CD4-positive, alpha-beta T cell treated with Interleukin-2 at 100 ng/mL for 4 hours (primary cell): Measurements from ENCODE around the gene GRIA4.
A peak's percentile ranks its signal among the peaks of the same experiment; 100 is the strongest.
"Not testable (repeated sequence)": the region's sequence is repeated elsewhere in the genome, so short reads cannot be mapped to it uniquely, and the experiment has no call there.

Experiments
- DNase-seq: peaks from one replicate; pipeline ENCODE4 v3.0.0-alpha.2; 2020; ENCODE audit warnings: low spot score

GRIA4 gene

GRCh38 chr11:105860105-105860504, 250.2 kb downstream of the GRIA4 start:
- DNase-seq = no peak

DNA sequence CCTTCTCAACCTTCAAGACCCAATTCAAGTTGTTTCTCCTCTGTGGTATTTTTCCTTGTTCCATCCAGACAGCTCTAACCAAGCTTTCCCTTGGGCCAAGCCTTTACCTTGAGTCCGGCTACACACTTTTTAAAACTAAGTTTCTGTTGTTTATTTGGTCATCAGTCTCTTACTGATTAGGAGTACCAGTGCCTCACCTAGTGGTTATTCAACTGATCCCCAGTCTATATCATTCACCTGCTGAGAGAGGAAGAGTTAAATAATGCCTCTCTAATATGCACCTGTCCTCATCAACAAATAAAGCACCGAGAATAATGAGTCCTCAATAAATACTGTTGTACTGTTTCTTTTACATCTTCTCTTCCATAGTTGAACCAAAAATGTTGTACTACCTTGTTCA, 251.4 kb downstream of the GRIA4 start:
- no peak for DNase-seq

DNA sequence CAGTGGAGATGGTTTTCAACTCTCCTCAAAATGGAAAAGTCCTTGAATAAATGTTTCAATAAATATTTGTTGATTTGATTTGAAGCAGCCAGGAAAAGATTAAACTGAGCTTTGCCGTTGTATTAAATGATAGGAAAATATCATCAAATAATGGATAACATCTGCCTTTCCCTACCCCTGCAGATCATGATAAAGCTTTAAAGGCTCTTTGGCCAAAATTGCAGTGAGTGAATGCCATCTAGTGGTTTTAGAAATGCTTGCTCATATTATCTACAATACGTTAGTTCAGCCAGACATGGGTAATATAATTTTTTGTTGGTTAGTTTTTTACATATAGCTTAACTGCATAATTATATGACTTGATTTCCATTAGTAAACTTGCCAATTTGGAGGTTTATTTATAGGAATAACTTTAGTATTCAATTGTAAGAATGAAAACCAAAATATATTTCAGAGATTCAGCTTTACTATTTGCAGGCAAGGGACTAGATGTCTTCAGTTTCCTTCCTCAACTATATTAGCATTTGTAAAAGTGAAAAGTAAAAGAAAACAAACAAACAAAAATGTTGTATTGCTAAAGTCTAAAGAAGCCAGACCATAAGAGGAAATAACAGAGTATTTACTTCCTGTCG, 253.0 kb downstream of the GRIA4 start:
- peak; percentile 18 for DNase-seq

DNA sequence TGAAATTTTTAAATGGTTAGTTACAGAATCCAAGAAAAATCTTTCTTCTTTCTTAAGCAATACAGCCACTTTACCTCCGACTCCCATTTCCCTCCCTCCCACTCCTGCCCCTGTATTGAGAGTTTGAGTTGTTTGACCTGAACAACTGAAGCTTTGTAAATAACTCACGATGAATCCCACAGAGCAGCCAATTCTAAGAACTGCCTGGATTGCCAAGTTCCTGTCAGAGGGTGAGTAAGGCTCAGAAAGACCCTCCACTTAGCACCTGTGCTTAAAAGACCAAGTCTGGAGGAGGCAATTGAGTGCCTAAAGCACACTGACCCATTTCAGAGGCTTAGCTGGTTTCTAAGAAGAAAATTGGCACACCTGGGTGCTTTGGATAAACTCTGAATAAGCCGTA, 253.7 kb downstream of the GRIA4 start:
- no peak for DNase-seq

DNA sequence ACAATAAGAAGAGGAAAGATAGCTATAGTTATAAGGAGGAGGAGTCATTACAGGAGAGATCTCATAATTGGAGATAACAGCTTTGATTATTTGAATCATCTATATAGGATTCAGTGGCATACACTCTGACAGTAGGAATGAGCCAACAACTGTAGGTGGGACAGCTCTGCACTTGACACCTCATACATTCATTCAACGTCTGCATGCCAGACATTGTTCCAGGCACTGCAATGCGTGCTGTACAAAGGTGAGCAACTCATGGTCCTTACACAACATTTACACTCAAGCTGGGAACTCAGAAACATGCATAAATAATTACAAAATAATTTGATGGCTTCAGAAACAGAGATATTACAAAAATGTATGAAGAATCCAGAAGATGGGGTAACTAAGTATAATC, 257.9 kb downstream of the GRIA4 start:
- DNase-seq = no peak

DNA sequence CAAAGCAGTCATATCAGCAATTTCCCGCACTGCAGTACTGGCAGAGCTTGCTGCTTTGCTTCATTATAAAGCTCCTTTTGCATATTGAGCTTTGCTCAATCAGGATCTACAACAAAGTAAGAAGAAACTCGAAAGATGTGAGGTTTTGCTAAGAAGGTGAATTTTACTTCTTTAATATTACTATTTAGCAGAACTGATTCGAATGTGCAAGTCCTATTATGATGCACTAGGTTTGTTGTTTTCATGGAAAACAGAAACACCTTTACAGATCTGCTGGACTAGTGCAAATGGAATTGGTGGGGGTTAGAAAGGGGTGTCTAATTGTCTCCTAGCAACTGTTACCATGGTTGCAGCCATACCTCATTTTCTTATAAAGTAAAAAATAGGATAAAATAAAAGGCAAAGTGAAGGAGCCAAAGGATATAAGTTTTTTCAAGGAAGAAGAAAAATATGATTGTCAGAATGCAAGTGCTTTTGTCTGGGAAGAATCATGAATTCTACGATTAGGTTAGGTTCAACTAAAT, 259.0 kb downstream of the GRIA4 start:
- DNase-seq = no peak

DNA sequence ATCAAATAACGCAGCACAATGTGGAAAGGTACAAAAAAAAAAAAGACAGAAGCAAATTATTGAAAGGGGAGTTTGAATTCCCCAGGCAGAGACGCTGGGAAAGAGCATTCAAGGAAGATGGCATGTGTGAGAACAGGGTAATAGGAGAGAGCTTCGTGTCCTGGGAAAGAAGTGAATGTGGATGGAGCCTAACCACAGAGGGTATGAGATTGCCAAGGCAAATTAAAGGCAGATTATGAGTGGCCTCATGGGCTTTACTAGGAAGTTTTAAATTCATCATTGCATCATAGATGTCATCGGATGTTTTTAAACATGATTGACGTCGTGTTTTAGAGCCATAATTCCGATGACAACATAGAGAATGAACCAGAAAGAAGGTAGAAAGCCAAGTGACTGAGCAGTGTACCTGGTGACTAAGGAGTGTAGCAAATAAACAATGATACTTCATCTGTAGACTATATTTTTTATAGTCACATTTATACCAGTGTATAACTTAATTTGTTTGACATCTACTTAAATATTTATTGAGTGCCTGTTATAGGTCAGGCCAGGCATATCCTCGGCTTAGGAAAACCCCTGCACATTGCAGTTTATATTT, 260.7 kb downstream of the GRIA4 start:
- DNase-seq = no peak

- no peak for DNase-seq
These were observed 268.6 kb downstream of the GRIA4 start for GRCh38 chr11:105878510-105878909.

DNA sequence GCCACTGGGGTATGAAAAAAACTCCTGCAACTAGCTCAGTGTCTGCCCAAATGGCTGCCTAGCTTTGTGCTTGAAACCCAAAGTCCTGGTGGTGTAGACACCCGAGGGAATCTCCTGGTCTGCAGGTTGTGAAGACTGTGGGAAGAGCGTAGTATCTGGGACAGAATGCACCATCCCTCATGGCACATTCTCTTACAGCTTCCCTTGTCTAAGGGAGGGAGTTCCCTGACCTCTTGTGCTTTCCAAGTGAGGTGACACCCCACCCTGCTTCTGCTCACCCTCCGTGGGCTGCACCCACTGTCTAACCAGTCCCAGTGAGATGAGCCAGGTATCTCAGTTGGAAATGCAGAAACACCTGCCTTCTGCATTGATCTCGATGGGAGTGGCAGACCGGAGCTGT, 269.1 kb downstream of the GRIA4 start:
- not testable (repeated sequence) for DNase-seq

DNA sequence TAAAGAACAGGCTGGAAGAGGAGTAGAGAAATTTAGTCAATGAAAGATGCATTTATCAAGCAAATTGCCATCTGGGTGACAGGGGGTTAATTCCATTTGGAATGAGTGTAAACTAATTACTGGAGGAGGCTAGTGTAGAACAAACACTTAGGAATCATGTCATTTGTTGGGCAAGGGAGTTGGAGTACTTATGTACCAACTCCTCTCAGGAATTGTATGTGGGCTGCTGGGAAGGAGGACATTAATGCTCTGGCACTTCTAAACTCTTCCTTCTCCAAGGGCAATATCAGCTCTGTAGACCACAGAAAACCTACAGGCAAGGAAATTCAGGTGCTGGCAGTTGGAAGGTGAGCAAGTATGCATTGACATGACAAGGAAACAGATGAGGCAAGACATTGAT, 271.2 kb downstream of the GRIA4 start:
- no peak for DNase-seq

- no peak for DNase-seq
These were observed 274.6 kb downstream of the GRIA4 start for GRCh38 chr11:105884436-105884835.

GRCh38 chr11:105891685-105892084, 281.8 kb downstream of the GRIA4 start:
- no peak for DNase-seq

GRCh38 chr11:105897161-105897560, 287.3 kb downstream of the GRIA4 start:
- no peak for DNase-seq

- DNase-seq = no peak
These were observed 289.9 kb downstream of the GRIA4 start for GRCh38 chr11:105899772-105900171.

GRCh38 chr11:105900515-105901035, 290.7 kb downstream of the GRIA4 start:
- DNase-seq = no peak

- no peak for DNase-seq
These were observed 293.2 kb downstream of the GRIA4 start for GRCh38 chr11:105903113-105903512.

- no peak for DNase-seq
These were observed 296.6 kb downstream of the GRIA4 start for GRCh38 chr11:105906517-105906916.

- DNase-seq = no peak
These were observed 297.4 kb downstream of the GRIA4 start for GRCh38 chr11:105907319-105907718.

DNA sequence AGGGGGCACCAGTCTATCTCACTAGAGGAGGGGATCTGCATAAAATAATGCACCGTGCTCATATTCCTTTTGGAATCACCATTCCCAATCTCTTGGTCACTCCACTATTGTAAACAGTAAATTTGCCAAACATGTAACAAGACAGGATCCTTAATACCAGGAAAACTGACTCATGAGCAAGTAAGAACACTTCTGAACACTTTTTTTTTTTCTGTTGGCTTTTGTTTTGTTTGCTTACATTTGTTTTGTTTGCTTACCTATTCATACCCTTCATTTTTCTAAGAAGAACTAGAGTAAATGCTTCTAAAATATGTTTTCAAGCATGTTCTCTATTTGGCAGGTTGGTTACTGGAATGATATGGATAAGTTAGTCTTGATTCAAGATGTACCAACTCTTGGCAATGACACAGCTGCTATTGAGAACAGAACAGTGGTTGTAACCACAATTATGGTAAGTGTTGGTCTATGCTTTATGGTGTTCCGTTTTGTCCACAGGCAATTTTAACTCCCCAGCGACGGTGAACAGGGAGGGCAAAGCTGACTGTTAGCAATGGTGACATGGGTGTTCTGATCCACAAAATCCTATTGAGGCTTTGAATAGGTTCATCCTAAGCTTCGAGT, 300.3 kb downstream of the GRIA4 start:
- DNase-seq = no peak

DNA sequence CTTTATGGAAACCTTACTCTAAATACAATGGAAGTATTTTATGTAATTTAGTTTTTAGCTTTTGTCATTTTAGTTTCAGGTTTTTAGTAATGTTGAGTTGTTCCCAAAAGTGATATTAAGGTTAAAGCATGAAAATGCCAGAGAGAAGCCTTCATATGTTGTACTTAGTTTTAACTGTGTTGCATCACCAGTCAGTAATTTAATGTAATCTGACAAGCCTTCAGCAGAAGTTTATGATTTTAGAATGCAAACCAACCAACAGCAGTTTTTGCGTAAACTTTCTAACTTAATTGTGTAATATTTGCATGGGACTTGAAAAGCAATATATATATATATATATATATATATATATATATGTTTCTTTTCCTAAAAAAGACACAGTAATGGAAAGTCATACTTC, 301.6 kb downstream of the GRIA4 start:
- no peak for DNase-seq

GRCh38 chr11:105912666-105913065, 302.8 kb downstream of the GRIA4 start:
- no peak for DNase-seq

DNA sequence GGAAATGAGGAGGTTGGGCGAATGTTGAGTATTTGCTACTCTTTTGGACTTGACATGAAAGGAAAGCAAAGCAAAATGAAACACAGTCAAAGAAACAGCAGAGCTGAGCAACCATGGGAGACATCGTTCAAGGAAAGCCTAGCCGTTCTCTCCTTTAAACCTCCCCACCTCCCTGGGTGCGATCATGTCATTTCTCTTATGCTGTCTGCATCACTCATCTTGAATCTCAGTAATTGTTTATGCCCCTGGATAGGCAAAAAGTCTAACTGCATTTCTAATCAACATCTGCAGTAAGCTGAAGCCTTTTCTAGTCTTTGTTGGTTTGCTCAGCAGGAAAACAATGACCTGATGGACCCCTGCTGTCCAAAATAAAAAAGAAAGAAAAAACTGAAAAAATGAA, 305.1 kb downstream of the GRIA4 start:
- no peak for DNase-seq

DNA sequence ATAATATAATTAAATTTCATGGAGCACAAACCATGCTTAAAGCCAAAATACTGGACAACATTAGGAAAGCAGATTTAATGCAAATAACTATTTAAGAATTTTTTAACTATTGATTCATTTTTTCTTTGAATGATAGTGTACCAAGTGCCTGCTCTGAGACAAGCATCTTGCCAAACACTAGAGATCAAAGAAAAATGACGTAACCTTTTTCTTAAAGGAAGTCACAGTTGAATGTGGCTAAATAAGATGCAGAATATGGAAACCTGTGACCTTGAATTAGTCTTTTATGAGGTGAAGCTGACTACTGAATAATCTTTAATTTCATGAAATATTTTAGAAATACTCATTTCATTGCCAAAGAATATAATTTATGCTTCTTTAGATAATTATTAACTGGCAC, 308.2 kb downstream of the GRIA4 start:
- DNase-seq = no peak
